K562 (cell line): ENCODE results near the gene LTA.

Source experiments
- ATF1 ChIP-seq, 2 experiments: fragments of 450-650 bp in 1 of 2; IDR thresholded peaks; 2 replicates each; pipeline ENCODE4 v1.6.1; 2016; ENCODE audit warnings: missing compliant biosample characterization in 1 of 2, missing genetic modification characterization in 1 of 2
- BHLHE40 ChIP-seq: IDR thresholded peaks from 2 replicates; pipeline ENCODE4 v1.6.1; 2011; ENCODE audit warnings: low read length, improper control_type of control experiment
- EZH2 ChIP-seq: IDR thresholded peaks from 2 replicates; pipeline ENCODE4 v1.6.1; 2012; ENCODE audit warnings: low read depth, mild to moderate bottlenecking, inconsistent platforms, low read length, borderline replicate concordance
- TF ChIP-seq, protein P1 (sequence below), 3 experiments: IDR thresholded peaks in 2 of 3; conservative IDR thresholded peaks in 1 of 3; 2 replicates each; pipeline ENCODE4 v1.5.1; 2011 to 2012; ENCODE audit warnings: low read length in 3 of 3, mild to moderate bottlenecking in 3 of 3, control low read depth in 2 of 3, improper control_type of control experiment in 1 of 3, inconsistent platforms in 1 of 3, low read depth in 1 of 3, mixed read lengths in 1 of 3, moderate library complexity in 1 of 3; ENCODE audit not compliant: insufficient read depth in 2 of 3
- TF ChIP-seq, protein P2 (sequence below), 2 experiments: IDR thresholded peaks; 2 replicates each; pipeline ENCODE4 v1.6.1; 2011; ENCODE audit warnings: borderline replicate concordance in 1 of 2, control low read depth in 1 of 2, low read depth in 1 of 2, low read length in 1 of 2, mild to moderate bottlenecking in 1 of 2, mixed read lengths in 1 of 2, moderate library complexity in 1 of 2; ENCODE audit not compliant: insufficient read depth in 1 of 2, insufficient read length in 1 of 2, poor library complexity in 1 of 2, severe bottlenecking in 1 of 2; ENCODE audit errors: extremely low read depth in 1 of 2
- TF ChIP-seq, protein P3 (sequence below), 2 experiments: fragments of 450-650 bp; IDR thresholded peaks; 2 replicates each; pipeline ENCODE4 v1.6.1; 2018; ENCODE audit warnings: mild to moderate bottlenecking in 2 of 2, low read depth in 1 of 2; ENCODE audit not compliant: partially characterized antibody in 2 of 2

DNA sequence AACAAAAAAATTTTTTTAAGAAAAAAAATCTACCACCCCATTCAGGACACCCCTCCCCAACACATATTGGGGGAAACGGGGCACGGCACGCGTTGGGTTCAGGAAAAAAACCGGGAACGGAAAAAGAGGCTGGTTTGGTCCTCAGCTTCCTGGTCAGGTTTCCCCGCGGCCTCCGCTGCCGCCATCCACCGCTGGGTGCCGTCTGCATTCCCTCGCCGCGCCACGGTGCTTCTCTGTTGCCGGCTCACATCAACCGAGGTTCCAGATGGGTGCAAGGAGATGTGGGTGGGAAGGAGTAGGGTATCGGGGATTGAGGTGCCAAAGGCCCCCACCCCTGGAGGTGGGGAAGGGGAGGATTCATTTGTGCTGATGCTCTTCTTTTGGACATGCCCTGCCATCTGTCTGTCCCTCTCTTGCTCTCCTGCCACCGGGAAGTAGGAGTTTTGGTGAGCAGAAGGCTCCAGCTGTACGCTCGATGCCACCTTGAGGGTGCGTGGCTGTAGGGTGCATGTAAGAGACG, 37.5 kb upstream of the LTA start:
- TF ChIP-seq, protein P1, sequence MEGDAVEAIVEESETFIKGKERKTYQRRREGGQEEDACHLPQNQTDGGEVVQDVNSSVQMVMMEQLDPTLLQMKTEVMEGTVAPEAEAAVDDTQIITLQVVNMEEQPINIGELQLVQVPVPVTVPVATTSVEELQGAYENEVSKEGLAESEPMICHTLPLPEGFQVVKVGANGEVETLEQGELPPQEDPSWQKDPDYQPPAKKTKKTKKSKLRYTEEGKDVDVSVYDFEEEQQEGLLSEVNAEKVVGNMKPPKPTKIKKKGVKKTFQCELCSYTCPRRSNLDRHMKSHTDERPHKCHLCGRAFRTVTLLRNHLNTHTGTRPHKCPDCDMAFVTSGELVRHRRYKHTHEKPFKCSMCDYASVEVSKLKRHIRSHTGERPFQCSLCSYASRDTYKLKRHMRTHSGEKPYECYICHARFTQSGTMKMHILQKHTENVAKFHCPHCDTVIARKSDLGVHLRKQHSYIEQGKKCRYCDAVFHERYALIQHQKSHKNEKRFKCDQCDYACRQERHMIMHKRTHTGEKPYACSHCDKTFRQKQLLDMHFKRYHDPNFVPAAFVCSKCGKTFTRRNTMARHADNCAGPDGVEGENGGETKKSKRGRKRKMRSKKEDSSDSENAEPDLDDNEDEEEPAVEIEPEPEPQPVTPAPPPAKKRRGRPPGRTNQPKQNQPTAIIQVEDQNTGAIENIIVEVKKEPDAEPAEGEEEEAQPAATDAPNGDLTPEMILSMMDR (IDR thresholded peaks at IDR 0.05 in 2 of 3, conservative IDR thresholded peaks at IDR 0.05 in 1 of 3; ENCODE audit: insufficient read depth in 2 of 3, low read depth in 1 of 3, low read length in 3 of 3), result no peak
- TF ChIP-seq BHLHE40, result no peak
- TF ChIP-seq, protein P2, sequence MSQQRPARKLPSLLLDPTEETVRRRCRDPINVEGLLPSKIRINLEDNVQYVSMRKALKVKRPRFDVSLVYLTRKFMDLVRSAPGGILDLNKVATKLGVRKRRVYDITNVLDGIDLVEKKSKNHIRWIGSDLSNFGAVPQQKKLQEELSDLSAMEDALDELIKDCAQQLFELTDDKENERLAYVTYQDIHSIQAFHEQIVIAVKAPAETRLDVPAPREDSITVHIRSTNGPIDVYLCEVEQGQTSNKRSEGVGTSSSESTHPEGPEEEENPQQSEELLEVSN (IDR thresholded peaks at IDR 0.05; ENCODE audit: borderline replicate concordance in 1 of 2, extremely low read depth in 1 of 2, insufficient read depth in 1 of 2, insufficient read length in 1 of 2, low read depth in 1 of 2, low read length in 1 of 2, poor library complexity in 1 of 2, severe bottlenecking in 1 of 2), result no peak
- TF ChIP-seq EZH2, result no peak
- no peak for TF ChIP-seq ATF1 (CRISPR knock-in tag; IDR thresholded peaks at IDR 0.05)
- no peak for TF ChIP-seq ATF1 (tag; IDR thresholded peaks at IDR 0.05)
- TF ChIP-seq, protein P3, sequence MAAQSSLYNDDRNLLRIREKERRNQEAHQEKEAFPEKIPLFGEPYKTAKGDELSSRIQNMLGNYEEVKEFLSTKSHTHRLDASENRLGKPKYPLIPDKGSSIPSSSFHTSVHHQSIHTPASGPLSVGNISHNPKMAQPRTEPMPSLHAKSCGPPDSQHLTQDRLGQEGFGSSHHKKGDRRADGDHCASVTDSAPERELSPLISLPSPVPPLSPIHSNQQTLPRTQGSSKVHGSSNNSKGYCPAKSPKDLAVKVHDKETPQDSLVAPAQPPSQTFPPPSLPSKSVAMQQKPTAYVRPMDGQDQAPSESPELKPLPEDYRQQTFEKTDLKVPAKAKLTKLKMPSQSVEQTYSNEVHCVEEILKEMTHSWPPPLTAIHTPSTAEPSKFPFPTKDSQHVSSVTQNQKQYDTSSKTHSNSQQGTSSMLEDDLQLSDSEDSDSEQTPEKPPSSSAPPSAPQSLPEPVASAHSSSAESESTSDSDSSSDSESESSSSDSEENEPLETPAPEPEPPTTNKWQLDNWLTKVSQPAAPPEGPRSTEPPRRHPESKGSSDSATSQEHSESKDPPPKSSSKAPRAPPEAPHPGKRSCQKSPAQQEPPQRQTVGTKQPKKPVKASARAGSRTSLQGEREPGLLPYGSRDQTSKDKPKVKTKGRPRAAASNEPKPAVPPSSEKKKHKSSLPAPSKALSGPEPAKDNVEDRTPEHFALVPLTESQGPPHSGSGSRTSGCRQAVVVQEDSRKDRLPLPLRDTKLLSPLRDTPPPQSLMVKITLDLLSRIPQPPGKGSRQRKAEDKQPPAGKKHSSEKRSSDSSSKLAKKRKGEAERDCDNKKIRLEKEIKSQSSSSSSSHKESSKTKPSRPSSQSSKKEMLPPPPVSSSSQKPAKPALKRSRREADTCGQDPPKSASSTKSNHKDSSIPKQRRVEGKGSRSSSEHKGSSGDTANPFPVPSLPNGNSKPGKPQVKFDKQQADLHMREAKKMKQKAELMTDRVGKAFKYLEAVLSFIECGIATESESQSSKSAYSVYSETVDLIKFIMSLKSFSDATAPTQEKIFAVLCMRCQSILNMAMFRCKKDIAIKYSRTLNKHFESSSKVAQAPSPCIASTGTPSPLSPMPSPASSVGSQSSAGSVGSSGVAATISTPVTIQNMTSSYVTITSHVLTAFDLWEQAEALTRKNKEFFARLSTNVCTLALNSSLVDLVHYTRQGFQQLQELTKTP (IDR thresholded peaks at IDR 0.05; ENCODE audit: low read depth in 1 of 2, partially characterized antibody in 2 of 2), result no peak
